Peyer's patch (tissue), 4 donors: ENCODE measurements around the gene PTPRU. TPM values are rescaled to one million over a fixed set of nuclear protein-coding genes. Genes with fewer than 3 reads are reported as not detected.
"Not testable (repeated sequence)": the region's sequence is repeated elsewhere in the genome, so short reads cannot be mapped to it uniquely, and the experiment has no call there.

Experiments
- DNase-seq, 3 donors: peaks; one replicate each; pipeline ENCODE4 v3.0.0-alpha.2; 2017 to 2019
- H3K27ac ChIP-seq, 4 donors: fragments of 200-600 bp; sonication (generic); one replicate each; pipeline ENCODE4 v1.5.1; 2016 to 2019
- H3K27me3 ChIP-seq, 2 donors: fragments of 200-600 bp; sonication (generic); one replicate each; pipeline ENCODE4 v1.5.1; 2019
- H3K36me3 ChIP-seq, 3 donors: fragments of 200-600 bp; sonication (generic); one replicate each; pipeline ENCODE4 v1.5.1; 2016 to 2019
- H3K4me1 ChIP-seq, 4 donors: fragments of 200-600 bp; sonication (generic); one replicate each; pipeline ENCODE4 v1.5.1; 2016 to 2019
- H3K4me3 ChIP-seq, 4 donors: fragments of 200-600 bp; sonication (generic); 1 replicate in 3 of 4; 2 replicates in 1 of 4; pipeline ENCODE4 v1.5.1; 2016 to 2019; ENCODE audit warnings: mild to moderate bottlenecking in 1 of 4
- H3K9me3 ChIP-seq, 4 donors: fragments of 200-600 bp; sonication (generic); one replicate each; pipeline ENCODE4 v1.5.1; 2016 to 2019; ENCODE audit warnings: mild to moderate bottlenecking in 1 of 4
- POLR2A ChIP-seq, 2 donors: fragments of 450-650 bp; IDR thresholded peaks; one replicate each; pipeline ENCODE4 v1.5.1; 2017; ENCODE audit warnings: antibody characterized with exemption in 2 of 2, mild to moderate bottlenecking in 2 of 2, moderate library complexity in 2 of 2
- total RNA-seq, 4 donors: library from RNA; depleted of rRNA; stranded (reverse); fragments of >200 nt; gene quantifications; one replicate each; pipeline ENCODE4 v1.1.0, GENCODE V29; 2016
- TF ChIP-seq, protein P1 (sequence below), 6 experiments: fragments of 450-650 bp in 4 of 6; fragments of 200-600 bp in 2 of 6; sonication (generic) in 1 of 6; IDR thresholded peaks; one replicate each; pipeline ENCODE4 v1.5.1; 2017 to 2019; ENCODE audit warnings: antibody characterized with exemption in 6 of 6, mild to moderate bottlenecking in 3 of 6, moderate library complexity in 1 of 6

The PTPRU gene
- total RNA-seq, 4 donors from 2014 or later = 0.18 to 5.0 (median 4.0) TPM

- DNase-seq = peak; percentile 87 to 97 (median 97)
- Histone ChIP-seq H3K4me3 (peak within 1 kb of the TSS; percentile 63 to 86 (median 78)), H3K36me3 (no peaks in the 10 kb centered on the region), H3K4me1 (peaks cover 0 to 5% (median 1%) of the 10 kb centered on the region in 4 donors), H3K27ac (peak within 1 kb of the TSS; percentile 40 to 76 (median 65)), H3K27me3 (no peaks in the 10 kb centered on the region), H3K9me3 (no peaks in the 10 kb centered on the region)
- TF ChIP-seq, protein P1, sequence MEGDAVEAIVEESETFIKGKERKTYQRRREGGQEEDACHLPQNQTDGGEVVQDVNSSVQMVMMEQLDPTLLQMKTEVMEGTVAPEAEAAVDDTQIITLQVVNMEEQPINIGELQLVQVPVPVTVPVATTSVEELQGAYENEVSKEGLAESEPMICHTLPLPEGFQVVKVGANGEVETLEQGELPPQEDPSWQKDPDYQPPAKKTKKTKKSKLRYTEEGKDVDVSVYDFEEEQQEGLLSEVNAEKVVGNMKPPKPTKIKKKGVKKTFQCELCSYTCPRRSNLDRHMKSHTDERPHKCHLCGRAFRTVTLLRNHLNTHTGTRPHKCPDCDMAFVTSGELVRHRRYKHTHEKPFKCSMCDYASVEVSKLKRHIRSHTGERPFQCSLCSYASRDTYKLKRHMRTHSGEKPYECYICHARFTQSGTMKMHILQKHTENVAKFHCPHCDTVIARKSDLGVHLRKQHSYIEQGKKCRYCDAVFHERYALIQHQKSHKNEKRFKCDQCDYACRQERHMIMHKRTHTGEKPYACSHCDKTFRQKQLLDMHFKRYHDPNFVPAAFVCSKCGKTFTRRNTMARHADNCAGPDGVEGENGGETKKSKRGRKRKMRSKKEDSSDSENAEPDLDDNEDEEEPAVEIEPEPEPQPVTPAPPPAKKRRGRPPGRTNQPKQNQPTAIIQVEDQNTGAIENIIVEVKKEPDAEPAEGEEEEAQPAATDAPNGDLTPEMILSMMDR (IDR thresholded peaks at IDR 0.05) = peak in 2 of 6 experiments; percentile 20 to 40
- TF ChIP-seq POLR2A (IDR thresholded peaks at IDR 0.05) = peak in 1 of 2 donors; percentile 55
Observed at GRCh38 chr1:29230553-29231378, 5.6 kb upstream of the PTPRU start, which contains the start of gene MECR. Gene MECR (minus strand): TSS chr1:29230934. CDS start chr1:29230906, 28 bp downstream.

DNA sequence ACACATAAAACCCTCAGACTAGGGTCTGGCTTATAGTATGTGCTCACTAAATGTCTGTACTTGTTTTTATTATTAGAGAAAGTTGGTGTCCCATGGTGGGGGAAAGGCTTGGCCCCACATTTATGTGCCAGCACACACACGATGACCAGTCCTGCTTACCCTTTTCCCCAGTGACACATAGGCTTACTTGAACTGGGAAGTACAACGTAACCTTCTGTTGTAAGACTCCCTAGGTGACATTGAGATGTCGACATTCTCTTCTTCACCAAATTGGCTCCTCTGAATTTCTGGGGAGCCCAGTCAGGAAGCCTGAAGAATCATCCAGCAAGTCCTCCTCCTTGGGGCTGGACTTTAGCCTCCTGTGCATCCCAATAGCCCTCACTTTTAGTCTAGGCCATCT is 3.9 kb upstream of the PTPRU start:
- TF ChIP-seq, protein P1 (IDR thresholded peaks at IDR 0.05) = no peak
- no peak for TF ChIP-seq POLR2A (IDR thresholded peaks at IDR 0.05)
- Histone ChIP-seq H3K27ac (no peak overlapping the region), H3K9me3 (no peaks in the 10 kb centered on the region), H3K4me1 (peaks cover 3 to 15% (median 13%) of the 10 kb centered on the region in 4 donors), H3K4me3 (no peak overlapping the region), H3K27me3 (no peaks in the 10 kb centered on the region), H3K36me3 (no peaks in the 10 kb centered on the region)
- no peak for DNase-seq

GRCh38 chr1:29233693-29234092 is 2.6 kb upstream of the PTPRU start:
- H3K4me1 ChIP-seq = peaks cover 3 to 24% (median 18%) of the 10 kb centered on the region in 4 donors
- TF ChIP-seq POLR2A (IDR thresholded peaks at IDR 0.05) = no peak
- TF ChIP-seq, protein P1 (IDR thresholded peaks at IDR 0.05) = no peak
- no peak overlapping the region for H3K27ac ChIP-seq
- no peak for DNase-seq
- H3K9me3 ChIP-seq = no peaks in the 10 kb centered on the region
- peaks cover 0 to 6% of the 10 kb centered on the region in 2 donors for H3K27me3 ChIP-seq
- H3K36me3 ChIP-seq = no peaks in the 10 kb centered on the region
- no peak overlapping the region for H3K4me3 ChIP-seq

GRCh38 chr1:29234471-29234870 is 1.9 kb upstream of the PTPRU start:
- peaks cover 3 to 24% (median 18%) of the 10 kb centered on the region in 4 donors for H3K4me1 ChIP-seq
- H3K27ac ChIP-seq = no peak overlapping the region
- DNase-seq = no peak
- no peaks in the 10 kb centered on the region for H3K36me3 ChIP-seq
- TF ChIP-seq, protein P1 (IDR thresholded peaks at IDR 0.05) = no peak
- no peak for TF ChIP-seq POLR2A (IDR thresholded peaks at IDR 0.05)
- no peak overlapping the region for H3K4me3 ChIP-seq
- H3K27me3 ChIP-seq = peaks cover 0 to 8% of the 10 kb centered on the region in 2 donors
- H3K9me3 ChIP-seq = no peaks in the 10 kb centered on the region

DNA sequence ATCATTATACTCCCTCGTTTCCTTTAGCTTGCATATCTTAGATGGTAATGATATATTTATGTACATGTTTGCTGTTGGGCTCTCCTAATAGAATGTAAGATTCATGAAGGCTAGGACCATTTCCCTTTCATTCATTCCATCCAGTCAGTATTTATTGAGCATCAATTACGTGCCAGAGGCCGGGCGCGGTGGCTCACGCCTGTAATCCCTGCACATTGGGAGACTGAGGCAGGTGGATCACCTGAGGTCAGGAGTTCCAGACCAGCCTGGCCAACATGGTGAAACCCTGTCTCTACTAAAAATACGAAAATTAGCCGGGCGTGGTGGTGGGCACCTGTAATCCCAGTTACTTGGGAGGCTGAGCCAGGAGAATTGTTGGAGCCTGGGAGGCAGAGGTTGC is 1.4 kb upstream of the PTPRU start:
- not testable (repeated sequence) for H3K4me3 ChIP-seq, H3K36me3 ChIP-seq, H3K9me3 ChIP-seq, H3K27me3 ChIP-seq, DNase-seq, H3K27ac ChIP-seq
- H3K4me1 ChIP-seq = peaks cover 1 to 24% (median 18%) of the 10 kb centered on the region in 4 donors

DNA sequence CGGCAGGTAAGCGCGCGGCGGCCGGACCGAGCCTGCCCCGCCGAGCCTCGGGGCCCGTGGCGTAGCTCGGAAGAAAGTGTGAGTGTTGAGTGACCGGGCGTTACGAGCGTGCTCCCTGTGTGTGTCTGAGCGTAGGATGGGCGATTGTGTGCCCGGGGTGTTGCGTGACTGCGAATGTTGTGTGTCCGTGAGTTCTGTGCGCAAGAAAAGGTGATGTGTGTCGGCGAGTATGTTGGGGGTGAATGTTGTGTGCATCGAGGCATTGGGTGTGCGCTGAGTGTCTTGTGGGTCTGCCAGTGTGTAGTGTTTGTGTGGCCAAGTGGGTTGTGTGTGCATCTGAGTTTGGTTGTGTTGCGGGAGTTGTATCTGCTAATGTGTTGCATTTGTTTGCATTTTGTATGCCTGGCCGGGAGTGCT is 398 bp downstream of the PTPRU start:
- Histone ChIP-seq H3K27me3 (peaks cover 0 to 8% of the 10 kb centered on the region in 2 donors), H3K4me3 (peak overlapping the region; percentile 40 to 71 (median 65)), H3K27ac (no peak overlapping the region), H3K36me3 (no peaks in the 10 kb centered on the region), H3K4me1 (peaks cover 0 to 24% (median 16%) of the 10 kb centered on the region in 4 donors), H3K9me3 (no peaks in the 10 kb centered on the region)
- no peak for DNase-seq
- TF ChIP-seq POLR2A (IDR thresholded peaks at IDR 0.05) = no peak
- TF ChIP-seq, protein P1 (IDR thresholded peaks at IDR 0.05) = no peak
